HG02943 (cell line): ENCODE data around the gene FAF2.
"Not testable (repeated sequence)": the region's sequence is repeated elsewhere in the genome, so short reads cannot be mapped to it uniquely, and the experiment has no call there.

Experiments used
- ATAC-seq: cut with Tn5 transposase; IDR thresholded peaks from one replicate; pipeline ENCODE4 v1.9.1; 2021; ENCODE audit warnings: mild to moderate bottlenecking, low read depth, moderate library complexity; ENCODE audit not compliant: unreplicated experiment

The FAF2 gene

GRCh38 chr5:176454724-176455394 lies 6.7 kb downstream of the FAF2 start:
- ATAC-seq = no peak

GRCh38 chr5:176458904-176459561 lies 10.8 kb downstream of the FAF2 start:
- ATAC-seq = no peak

DNA sequence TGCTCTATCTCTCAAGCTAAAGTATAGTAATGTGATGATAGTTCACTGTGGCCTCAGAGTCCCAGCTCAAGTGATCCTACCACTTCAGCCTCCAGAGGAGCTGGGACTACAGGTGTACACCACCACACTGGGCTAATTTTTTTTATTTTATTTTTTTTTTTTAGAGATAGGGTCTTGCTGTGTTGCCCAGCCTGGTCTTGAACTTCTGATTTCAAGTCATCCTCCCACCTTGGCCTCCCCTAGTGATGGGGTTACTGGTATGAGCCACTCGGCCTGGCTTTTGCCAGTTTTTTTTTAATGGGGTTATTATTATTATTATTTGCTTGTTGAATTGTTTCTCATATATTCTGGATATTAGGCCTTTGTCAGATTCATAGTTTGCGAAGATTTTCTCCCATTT lies 13.2 kb downstream of the FAF2 start:
- no peak for ATAC-seq

DNA sequence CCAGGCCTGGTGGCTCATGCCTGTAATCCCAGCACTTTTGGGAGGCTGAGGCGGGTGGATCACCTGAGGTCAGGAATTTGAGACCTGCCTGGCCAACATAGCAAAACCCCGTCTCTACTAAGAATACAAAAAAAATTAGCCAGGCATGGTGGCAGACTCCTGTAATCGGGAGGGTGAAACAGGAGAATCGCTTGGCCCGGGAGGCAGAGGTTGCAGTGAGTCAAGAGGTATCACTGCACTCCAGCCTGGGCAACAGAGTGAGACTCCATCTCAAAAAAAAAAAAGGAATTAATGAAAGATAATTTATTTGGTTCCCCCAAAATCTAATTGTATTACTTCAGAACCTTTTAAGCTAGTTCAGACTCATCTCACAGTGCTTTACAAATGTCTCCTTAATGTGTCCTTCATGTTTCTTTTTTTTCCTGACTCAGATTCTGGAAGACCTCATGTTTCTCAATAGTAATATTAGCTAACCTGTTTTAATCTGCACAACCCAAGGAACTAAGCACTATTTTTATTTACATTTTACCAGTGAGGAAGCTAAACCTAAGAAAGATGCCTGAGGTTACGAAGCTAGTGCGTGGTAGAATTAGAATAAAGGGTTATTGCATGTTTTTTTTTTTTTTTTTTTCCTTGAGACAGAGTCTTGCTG lies 15.1 kb downstream of the FAF2 start:
- ATAC-seq = no peak

DNA sequence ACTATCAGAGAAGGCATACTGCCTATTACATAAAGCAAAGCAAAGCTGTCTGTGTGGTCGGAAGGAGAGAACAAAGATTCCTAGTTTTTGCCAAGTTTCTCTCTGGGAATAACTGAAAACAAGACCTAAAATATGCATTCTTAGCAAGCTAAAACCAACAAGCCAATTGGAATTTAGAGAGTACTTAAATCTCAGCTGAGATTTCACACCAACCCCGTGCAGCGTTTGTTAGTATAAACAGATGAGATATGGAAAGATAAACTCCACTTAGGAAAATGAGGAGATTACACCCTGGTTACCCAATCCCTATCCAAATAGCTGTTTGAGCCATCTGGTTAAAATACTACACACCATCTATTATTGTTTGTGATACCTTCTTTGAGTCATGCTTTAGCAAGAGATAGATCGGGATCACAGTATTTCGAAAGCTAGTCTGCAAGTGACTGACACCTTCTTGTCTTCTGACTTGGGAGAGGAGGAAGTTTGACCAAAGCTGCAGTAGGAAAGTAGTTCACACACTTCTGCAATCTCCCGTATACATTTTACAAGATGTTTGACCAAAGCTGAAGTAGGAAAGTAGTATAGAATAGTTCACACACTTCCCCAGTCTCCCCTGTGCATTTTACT lies 18.2 kb downstream of the FAF2 start:
- ATAC-seq = no peak

- ATAC-seq = no peak
Observed at GRCh38 chr5:176469296-176469695, 21.1 kb downstream of the FAF2 start.

DNA sequence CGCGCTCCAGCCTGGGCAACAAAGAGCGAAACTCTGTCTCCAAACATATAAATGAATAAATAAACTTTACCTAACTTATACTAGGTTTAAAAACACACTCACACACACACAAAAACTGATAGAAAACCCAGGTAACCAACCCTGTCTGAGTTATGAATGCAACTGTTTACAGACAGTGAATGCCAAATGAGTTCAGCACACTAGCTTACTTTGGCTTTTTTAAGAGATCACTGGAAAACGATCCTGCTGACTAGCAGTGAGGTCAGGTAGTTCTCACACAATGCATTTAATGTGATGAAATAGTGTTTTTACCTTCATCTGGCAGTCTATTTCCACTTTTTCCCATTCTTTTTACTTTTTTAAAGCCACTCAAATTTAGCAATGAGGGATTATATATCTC lies 22.4 kb downstream of the FAF2 start:
- ATAC-seq = no peak

DNA sequence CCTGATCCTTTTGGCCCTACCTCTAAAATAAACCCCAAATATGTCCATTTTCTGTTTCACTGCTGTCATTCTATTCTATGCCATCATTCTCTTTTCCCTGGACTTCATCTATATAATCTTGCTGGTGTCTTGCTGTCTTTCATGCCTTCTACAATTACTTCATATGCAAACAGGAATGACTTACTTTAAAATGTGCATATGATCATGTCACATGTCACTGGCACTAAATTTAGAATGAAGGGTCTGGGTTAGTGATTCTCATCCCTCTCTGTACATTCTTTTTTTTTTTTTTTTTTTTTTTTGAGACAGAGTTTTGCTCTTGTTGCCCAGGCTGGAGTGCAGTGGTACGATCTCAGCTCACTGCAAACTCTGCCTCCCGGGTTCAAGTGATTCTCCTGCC lies 22.9 kb downstream of the FAF2 start:
- ATAC-seq = no peak

DNA sequence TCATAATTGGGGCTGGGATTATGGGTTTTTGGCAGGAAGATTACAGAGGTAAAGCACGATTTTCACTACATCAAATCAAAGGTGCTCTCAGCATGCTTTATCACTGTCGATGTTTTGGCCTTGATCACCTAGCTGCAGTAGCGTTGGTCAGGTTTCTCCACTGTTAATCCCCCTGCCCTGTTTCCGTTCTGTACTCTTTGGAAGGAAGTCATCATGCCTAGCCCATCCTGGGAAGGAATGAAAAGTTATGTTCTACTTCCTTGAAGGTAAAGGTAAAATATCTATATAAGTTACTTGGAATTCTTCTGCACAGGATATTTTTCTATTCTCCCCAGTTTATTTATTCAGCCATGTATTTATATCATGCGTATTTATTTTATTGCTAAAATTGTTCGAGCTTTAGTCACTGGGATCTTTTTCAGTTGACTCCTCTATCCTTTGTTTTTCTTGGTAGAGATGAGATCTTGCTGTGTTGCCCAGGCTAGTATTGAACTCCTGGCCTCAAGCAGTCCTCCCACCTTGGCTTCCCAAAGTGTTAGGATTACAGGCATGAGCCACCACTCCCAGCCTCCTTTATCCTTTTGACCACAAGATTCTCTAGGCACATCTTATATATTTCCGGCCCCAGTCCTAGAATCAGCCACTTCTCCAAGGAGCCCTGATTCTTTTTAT lies 25.3 kb downstream of the FAF2 start:
- no peak for ATAC-seq

- no peak for ATAC-seq
Observed at GRCh38 chr5:176474476-176474875, 26.3 kb downstream of the FAF2 start.

GRCh38 chr5:176481711-176482110 lies 33.5 kb downstream of the FAF2 start:
- ATAC-seq = no peak

DNA sequence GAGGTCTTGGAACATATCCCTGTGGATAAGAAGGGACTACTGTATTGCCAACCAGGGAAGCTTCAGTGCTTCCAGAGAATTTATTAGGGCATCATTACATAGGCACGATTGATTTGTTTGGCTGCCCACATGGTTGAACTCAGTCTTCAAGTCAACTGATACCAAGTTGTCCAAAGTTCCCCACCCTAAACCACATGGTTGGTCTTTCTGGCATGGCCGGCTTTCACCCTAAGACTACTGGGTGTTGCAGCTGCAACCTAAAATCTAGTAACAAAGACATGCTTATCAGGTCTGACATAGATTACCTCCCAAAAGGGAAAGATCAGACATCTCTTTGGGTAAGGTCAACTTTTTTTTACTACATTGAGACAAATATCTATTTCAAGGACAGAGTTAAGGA lies 37.0 kb downstream of the FAF2 start:
- ATAC-seq = no peak

GRCh38 chr5:176486189-176486757 lies 38.1 kb downstream of the FAF2 start:
- no peak for ATAC-seq

- not testable (repeated sequence) for ATAC-seq
Observed at GRCh38 chr5:176487160-176487559, 39.0 kb downstream of the FAF2 start.

DNA sequence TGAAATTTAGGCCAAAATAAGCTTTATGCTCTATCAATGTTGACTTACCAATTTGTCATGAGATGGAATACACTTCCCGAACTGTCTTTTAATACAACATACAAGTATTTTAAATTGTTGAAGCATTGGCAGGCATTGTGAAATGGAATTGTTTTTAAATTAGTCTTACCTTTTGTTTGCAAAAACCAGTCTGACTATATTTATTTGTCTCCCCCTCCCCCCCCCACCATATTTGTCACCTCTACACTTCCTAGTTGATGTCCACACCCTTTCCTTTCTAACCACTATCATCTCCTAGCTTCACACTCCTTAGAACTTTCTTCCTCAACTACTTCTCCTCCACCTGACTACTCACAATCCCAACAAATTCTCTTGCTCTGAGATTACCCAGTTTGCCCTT lies 40.9 kb downstream of the FAF2 start:
- no peak for ATAC-seq

DNA sequence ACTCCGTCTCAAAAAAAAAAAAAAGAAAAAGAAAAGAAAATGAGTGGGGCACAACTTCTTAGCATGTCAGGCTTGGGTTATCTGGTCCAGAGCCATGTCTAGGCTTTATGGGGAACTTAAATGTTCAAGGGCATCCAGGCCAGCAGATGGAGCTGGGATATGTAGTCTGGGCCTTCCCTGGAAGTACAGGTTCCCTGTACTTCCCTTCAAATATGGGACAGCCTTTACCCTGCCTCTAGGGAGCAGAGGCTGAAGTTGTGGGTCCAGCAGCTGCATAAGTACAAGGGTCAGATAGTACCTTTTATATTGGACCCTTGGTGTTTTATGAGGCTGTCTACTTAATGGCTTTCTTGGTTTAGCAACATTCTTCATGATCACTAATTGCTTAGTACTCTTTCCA lies 42.1 kb downstream of the FAF2 start:
- no peak for ATAC-seq

- ATAC-seq = no peak
Observed at GRCh38 chr5:176491101-176491502, 42.9 kb downstream of the FAF2 start.

- ATAC-seq = no peak
Observed at GRCh38 chr5:176491901-176492300, 43.7 kb downstream of the FAF2 start.

GRCh38 chr5:176492431-176492830 lies 44.2 kb downstream of the FAF2 start:
- ATAC-seq = no peak

- ATAC-seq = no peak
Observed at GRCh38 chr5:176497852-176498251, 49.7 kb downstream of the FAF2 start.

- ATAC-seq = no peak
Observed at GRCh38 chr5:176499273-176499672, 51.1 kb downstream of the FAF2 start.
